Adrenal gland (tissue), 12 donors: ENCODE measurements around the gene TAF3. TPM values are rescaled to one million over a fixed set of nuclear protein-coding genes. Genes with fewer than 3 reads are reported as not detected.

Source experiments
- DNase-seq, 7 donors: peaks; one replicate each; pipeline ENCODE4 v3.0.0-alpha.2; 2019 to 2020
- H3K27ac ChIP-seq, 5 donors: fragments of 200-600 bp; sonication (generic) in 4 of 5; 1 replicate in 3 of 5; 2 replicates in 2 of 5; pipeline versions ENCODE4 v1.5.1 to v1.8.0; 2016 to 2020; ENCODE audit warnings: mild to moderate bottlenecking in 1 of 5
- H3K27me3 ChIP-seq: fragments of 200-600 bp; 2 replicates; pipeline ENCODE4 v1.8.0; 2021
- H3K36me3 ChIP-seq, 2 donors: fragments of 200-600 bp; replicated peaks in 1 of 2; 1 replicate in 1 of 2; 2 replicates in 1 of 2; pipeline versions ENCODE4 v1.5.1 to v1.8.0; 2018 to 2022
- H3K4me1 ChIP-seq, 2 donors: fragments of 200-600 bp; replicated peaks in 1 of 2; 1 replicate in 1 of 2; 2 replicates in 1 of 2; pipeline versions ENCODE4 v1.5.1 to v1.8.0; 2018 to 2021
- H3K4me3 ChIP-seq, 4 donors: fragments of 200-600 bp; sonication (generic) in 3 of 4; one replicate each; pipeline ENCODE4 v1.5.1; 2016 to 2018
- H3K9me3 ChIP-seq, 3 donors: fragments of 200-600 bp; sonication (generic) in 1 of 3; replicated peaks in 1 of 3; 1 replicate in 2 of 3; 2 replicates in 1 of 3; pipeline versions ENCODE4 v1.5.1 to v1.8.0; 2016 to 2021
- POLR2A ChIP-seq, 2 donors: fragments of 450-650 bp; IDR thresholded peaks; one replicate each; pipeline ENCODE4 v1.6.1; 2017; ENCODE audit warnings: antibody characterized with exemption in 2 of 2, mild to moderate bottlenecking in 2 of 2, moderate library complexity in 1 of 2
- WGBS, 4 donors: extraction: QIAGEN DNeasy Blood & Tissue Kit in 2 of 4; methylation state at CpG; one replicate each; pipeline versions ENCODE4 v1.1.5 to v1.1.7; 2013 to 2017; 5-methylcytosine and 5-hydroxymethylcytosine counted together
- intact Hi-C, 2 donors: fragments of 100-400 bp; cut with DNase I; formaldehyde crosslinking; loops; one replicate each; pipeline versions ENCODE4 v1.14.1 to v1.15.0; 2022 to 2023
- polyA plus RNA-seq, 3 donors: library from polyadenylated mRNA; stranded (reverse); fragments of 200-250 nt in 2 of 3; fragments of 350-450 nt in 1 of 3; fragmentation: Illumina TruSeq in 1 of 3; extraction: RNeasy Lipid Tissue Mini Kit (QIAGEN cat#74804) in 1 of 3; gene quantifications; one replicate each; pipeline ENCODE4 v1.2.3, GENCODE V29; 2013 to 2014
- total RNA-seq, 9 donors: library from RNA; depleted of rRNA in 4 of 9; stranded (reverse); fragments of >200 nt in 4 of 9; fragments of 120-200 nt in 1 of 9; fragmentation: NEBNext Ultra II Directional in 1 of 9; extraction: Animal tissue kit (Norgen Biotek cat#: 25700) in 1 of 9; gene quantifications; one replicate each; pipeline versions ENCODE4 v1.1.0 to v1.2.4, GENCODE V29; 2013 to 2023
- TF ChIP-seq, protein P1 (sequence below), 6 experiments: fragments of 450-650 bp in 4 of 6; fragments of 200-600 bp in 2 of 6; sonication (generic) in 1 of 6; IDR thresholded peaks; 1 replicate in 5 of 6; 2 replicates in 1 of 6; pipeline versions ENCODE4 v1.5.1 to v1.8.0; 2016 to 2021; ENCODE audit warnings: antibody characterized with exemption in 6 of 6, mild to moderate bottlenecking in 2 of 6, moderate library complexity in 1 of 6
- donor health status: healthy with polysubstance abuse.
- donor health status: Bipolar disorder and iron deficiency.
- donor health status: DM: yes; HTN: yes; CAD: no.
- donor health status: DM: no; HTN: no; CAD: no.
- donor health status: DM: no; HTN: no; CAD: no.
- donor health status: DM: yes; HTN: yes; CAD: no.

The TAF3 gene
- total and polyA plus RNA-seq, 12 donors = 3.5 to 16.6 (median 7.6) TPM

DNA sequence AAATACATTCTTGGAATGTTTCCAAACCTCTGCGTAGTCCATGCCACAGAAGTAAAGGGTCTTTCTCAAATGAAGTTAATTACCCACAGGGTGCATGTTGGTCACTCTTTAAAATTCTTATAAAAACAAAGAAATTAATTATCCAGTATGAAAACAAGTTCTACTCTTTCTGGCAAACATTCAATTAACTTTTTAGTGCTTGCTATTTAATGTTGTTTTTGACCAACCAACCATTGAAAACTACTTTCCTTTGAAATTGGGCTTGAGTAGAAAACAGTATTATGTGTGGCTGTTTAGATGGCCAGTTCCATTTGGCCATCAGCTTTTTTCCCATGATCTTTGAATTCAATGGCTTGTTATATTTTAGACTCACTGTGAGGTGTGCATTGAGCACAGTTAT is 83.0 kb downstream of the TAF3 start:
- intact Hi-C loops = no loop called here
- no peaks in the 10 kb centered on the region for H3K27me3 ChIP-seq
- 94 to 100% (median 97%) methylated on average over 1 of the region's 1 CpG for WGBS, 4 donors

DNA sequence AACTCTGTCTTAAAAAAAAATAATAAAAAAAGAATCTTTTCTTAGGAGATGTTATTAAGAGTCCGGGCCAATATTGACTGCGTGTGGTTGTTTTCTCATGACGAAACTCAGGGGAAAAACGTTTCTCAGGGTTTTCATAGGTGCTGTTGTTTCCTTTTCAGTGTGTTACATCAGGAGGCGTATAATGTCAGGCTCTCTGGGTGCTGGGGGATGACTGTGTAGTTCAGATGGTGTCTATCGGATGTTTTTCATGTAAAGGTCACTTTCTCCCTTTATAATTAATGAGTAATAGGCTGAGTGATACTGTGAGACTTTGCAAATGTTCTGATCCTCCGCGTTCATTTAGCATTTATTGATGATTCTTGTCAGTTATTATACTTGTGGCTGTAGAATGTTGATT is 84.1 kb downstream of the TAF3 start:
- Histone ChIP-seq H3K9me3 (no peaks in the 10 kb centered on the region), H3K27ac (no peak overlapping the region), H3K27me3 (no peaks in the 10 kb centered on the region), H3K4me1 (no peaks in the 10 kb centered on the region), H3K4me3 (no peak overlapping the region), H3K36me3 (no peaks in the 10 kb centered on the region)
- TF ChIP-seq POLR2A (IDR thresholded peaks at IDR 0.05) = no peak
- TF ChIP-seq, protein P1, sequence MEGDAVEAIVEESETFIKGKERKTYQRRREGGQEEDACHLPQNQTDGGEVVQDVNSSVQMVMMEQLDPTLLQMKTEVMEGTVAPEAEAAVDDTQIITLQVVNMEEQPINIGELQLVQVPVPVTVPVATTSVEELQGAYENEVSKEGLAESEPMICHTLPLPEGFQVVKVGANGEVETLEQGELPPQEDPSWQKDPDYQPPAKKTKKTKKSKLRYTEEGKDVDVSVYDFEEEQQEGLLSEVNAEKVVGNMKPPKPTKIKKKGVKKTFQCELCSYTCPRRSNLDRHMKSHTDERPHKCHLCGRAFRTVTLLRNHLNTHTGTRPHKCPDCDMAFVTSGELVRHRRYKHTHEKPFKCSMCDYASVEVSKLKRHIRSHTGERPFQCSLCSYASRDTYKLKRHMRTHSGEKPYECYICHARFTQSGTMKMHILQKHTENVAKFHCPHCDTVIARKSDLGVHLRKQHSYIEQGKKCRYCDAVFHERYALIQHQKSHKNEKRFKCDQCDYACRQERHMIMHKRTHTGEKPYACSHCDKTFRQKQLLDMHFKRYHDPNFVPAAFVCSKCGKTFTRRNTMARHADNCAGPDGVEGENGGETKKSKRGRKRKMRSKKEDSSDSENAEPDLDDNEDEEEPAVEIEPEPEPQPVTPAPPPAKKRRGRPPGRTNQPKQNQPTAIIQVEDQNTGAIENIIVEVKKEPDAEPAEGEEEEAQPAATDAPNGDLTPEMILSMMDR (IDR thresholded peaks at IDR 0.05) = no peak
- no peak for DNase-seq
- intact Hi-C loops = no loop called here
- 84 to 91% (median 88%) methylated on average over 8 of the region's 8 CpGs for WGBS, 4 donors

More for the DNA sequence above, 83.0 kb downstream of the TAF3 start:
- Histone ChIP-seq H3K36me3 (no peaks in the 10 kb centered on the region), H3K9me3 (no peaks in the 10 kb centered on the region), H3K27ac (no peak overlapping the region), H3K4me3 (no peak overlapping the region), H3K4me1 (no peaks in the 10 kb centered on the region)
- no peak for TF ChIP-seq POLR2A (IDR thresholded peaks at IDR 0.05)
- TF ChIP-seq, protein P1 (IDR thresholded peaks at IDR 0.05) = no peak
- DNase-seq = no peak

DNA sequence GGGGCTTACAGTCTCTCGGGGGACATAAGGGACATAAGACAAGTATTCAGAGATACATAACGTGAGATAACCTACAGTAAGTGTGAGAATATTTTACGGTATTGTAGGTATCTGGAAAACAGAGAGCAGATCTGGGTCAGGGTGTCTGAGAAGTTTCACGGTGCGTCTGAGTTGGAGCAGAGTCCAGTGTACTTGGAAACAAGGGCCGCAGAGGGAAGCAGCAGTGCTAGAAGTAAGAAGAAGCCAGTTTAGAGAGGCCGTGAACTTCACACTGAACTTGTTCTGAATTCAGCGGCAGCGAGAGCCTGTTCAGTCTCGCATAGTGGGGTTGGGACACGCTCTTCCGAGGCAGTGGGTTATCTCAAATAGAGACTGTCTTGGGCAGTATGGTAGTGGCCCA is 85.5 kb downstream of the TAF3 start:
- intact Hi-C loops = no loop called here
- no peak for DNase-seq
- TF ChIP-seq, protein P1 (IDR thresholded peaks at IDR 0.05) = no peak
- no peak for TF ChIP-seq POLR2A (IDR thresholded peaks at IDR 0.05)
- Histone ChIP-seq H3K36me3 (no peaks in the 10 kb centered on the region), H3K27me3 (no peaks in the 10 kb centered on the region), H3K4me1 (no peaks in the 10 kb centered on the region), H3K27ac (no peak overlapping the region), H3K4me3 (no peak overlapping the region), H3K9me3 (no peaks in the 10 kb centered on the region)
- WGBS, 4 donors = 92 to 98% (median 96%) methylated on average over 12 of the region's 12 CpGs

DNA sequence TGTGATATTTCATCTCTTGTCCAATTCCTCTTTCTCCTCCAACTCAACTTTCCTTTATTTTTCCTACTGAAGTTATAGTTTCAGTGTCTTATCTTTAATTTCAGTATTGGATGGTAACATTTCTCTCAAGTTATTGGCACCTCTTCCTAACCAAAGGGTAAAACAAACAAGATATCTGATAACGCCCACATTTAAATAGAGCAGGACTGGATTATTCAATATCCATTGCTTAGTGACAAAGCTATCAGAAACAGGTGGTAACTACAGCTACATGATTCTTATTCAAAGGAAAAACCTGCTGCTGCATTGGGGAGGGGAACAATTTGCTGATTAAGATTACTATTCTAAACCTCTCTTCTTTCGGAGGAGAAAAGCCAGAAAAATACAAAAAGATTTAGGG is 87.8 kb downstream of the TAF3 start:
- no peaks in the 10 kb centered on the region for H3K27me3 ChIP-seq
- 92 to 93% (median 93%) methylated on average over 2 of the region's 2 CpGs for WGBS, 4 donors
- H3K4me3 ChIP-seq = no peak overlapping the region
- TF ChIP-seq, protein P1 (IDR thresholded peaks at IDR 0.05) = no peak
- no peak for DNase-seq
- H3K36me3 ChIP-seq = no peaks in the 10 kb centered on the region
- intact Hi-C loops = no loop called here
- no peak overlapping the region for H3K27ac ChIP-seq
- H3K9me3 ChIP-seq = no peaks in the 10 kb centered on the region
- H3K4me1 ChIP-seq = no peaks in the 10 kb centered on the region
